DOHH2 (cell line): ENCODE data around the gene CNTN5.

Experiments used
- H3F3A ChIP-seq: fragments of 200-600 bp; sonication (generic), shearing (Covaris generic); 2 replicates; pipeline ENCODE4 v1.6.0; 2016; ENCODE audit warnings: antibody characterized with exemption, mild to moderate bottlenecking; ENCODE audit not compliant: control insufficient read depth, insufficient read depth
- H3K27ac ChIP-seq: fragments of 200-600 bp; sonication (generic); 2 replicates; pipeline ENCODE4 v1.5.1; 2014; ENCODE audit warnings: low read depth, mild to moderate bottlenecking, low read length, moderate library complexity
- H3K27me3 ChIP-seq: fragments of 200-600 bp; sonication (generic); 2 replicates; pipeline ENCODE4 v1.6.1; 2014; ENCODE audit warnings: mild to moderate bottlenecking, low read length, mixed read lengths; ENCODE audit not compliant: control insufficient read depth
- H3K36me3 ChIP-seq: fragments of 200-600 bp; sonication (generic); 2 replicates; pipeline ENCODE4 v1.6.1; 2014; ENCODE audit warnings: mild to moderate bottlenecking, low read length, moderate library complexity, mixed read lengths; ENCODE audit not compliant: control insufficient read depth
- H3K4me1 ChIP-seq: fragments of 200-600 bp; sonication (generic); 2 replicates; pipeline ENCODE4 v1.6.1; 2014; ENCODE audit warnings: mild to moderate bottlenecking, low read length, mixed read lengths; ENCODE audit not compliant: control insufficient read depth
- H3K4me2 ChIP-seq: fragments of 200-600 bp; sonication (generic); 2 replicates; pipeline ENCODE4 v1.6.0; 2014; ENCODE audit warnings: mild to moderate bottlenecking, low read length, moderate library complexity
- H3K4me3 ChIP-seq: fragments of 200-600 bp; sonication (generic); 2 replicates; pipeline ENCODE4 v1.5.1; 2014; ENCODE audit warnings: mild to moderate bottlenecking, low read length, mixed read lengths
- H3K79me2 ChIP-seq: fragments of 200-600 bp; sonication (generic); 2 replicates; pipeline ENCODE4 v1.6.1; 2014; ENCODE audit warnings: mild to moderate bottlenecking, low read length, mixed read lengths; ENCODE audit not compliant: control insufficient read depth
- H3K9me2 ChIP-seq: fragments of 200-600 bp; sonication (generic); replicated peaks from 2 replicates; pipeline ENCODE4 v1.6.1; 2014; ENCODE audit warnings: mild to moderate bottlenecking, low read length, mixed read lengths; ENCODE audit not compliant: control insufficient read depth
- H3K9me3 ChIP-seq: fragments of 200-600 bp; sonication (generic); 2 replicates; pipeline ENCODE4 v1.6.1; 2014; ENCODE audit warnings: antibody characterized with exemption, low read length, mixed read lengths; ENCODE audit not compliant: control insufficient read depth, insufficient read depth
- H4K20me1 ChIP-seq: fragments of 200-600 bp; sonication (generic); 2 replicates; pipeline ENCODE4 v1.6.0; 2014; ENCODE audit warnings: low read depth, mild to moderate bottlenecking, antibody characterized with exemption, low read length, moderate library complexity; ENCODE audit not compliant: control insufficient read depth, insufficient read depth
- CTCF ChIP-seq: fragments of 200-600 bp; sonication (generic); IDR thresholded peaks from one replicate; pipeline ENCODE4 v1.5.1; 2014; ENCODE audit warnings: antibody characterized with exemption, mild to moderate bottlenecking, low read depth, low read length; ENCODE audit not compliant: poor library complexity, severe bottlenecking
- EZH2phosphoT487 ChIP-seq: fragments of 200-600 bp; sonication (generic); IDR thresholded peaks from 2 replicates; pipeline ENCODE4 v1.6.1; 2017; ENCODE audit warnings: borderline replicate concordance, mild to moderate bottlenecking, antibody characterized with exemption, low read length, moderate library complexity, mixed read lengths

Gene CNTN5

DNA sequence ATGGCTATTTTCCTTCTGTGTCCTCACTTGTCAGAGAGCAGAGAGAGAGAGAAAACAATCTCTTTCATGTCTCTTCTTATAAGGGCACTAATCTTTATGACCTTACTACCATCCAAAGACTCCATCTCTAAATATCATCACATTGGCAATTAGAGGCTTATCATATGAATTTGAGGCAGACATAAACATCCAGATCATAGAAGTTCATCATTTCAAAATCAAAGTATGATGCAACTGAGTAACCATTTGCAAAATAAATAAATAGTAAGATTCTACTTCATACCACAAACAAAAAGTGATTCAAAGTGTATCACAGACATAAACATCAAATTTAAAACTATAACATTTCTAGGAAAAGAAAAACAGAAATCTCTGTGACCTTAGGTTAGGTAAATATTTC is 1161.6 kb downstream of the CNTN5 start:
- no peaks in the 10 kb centered on the region for H3K4me1 ChIP-seq
- no peaks in the 10 kb centered on the region for H3K9me3 ChIP-seq
- H3K9me2 ChIP-seq: no peaks in the 10 kb centered on the region
- H3K4me2 ChIP-seq: no peak overlapping the region
- H4K20me1 ChIP-seq: no peaks in the 10 kb centered on the region
- no peak for TF ChIP-seq CTCF
- TF ChIP-seq EZH2phosphoT487: no peak
- H3K27me3 ChIP-seq: no peaks in the 10 kb centered on the region
- no peak overlapping the region for H3K27ac ChIP-seq
- H3K4me3 ChIP-seq: no peak overlapping the region
- no peaks in the 10 kb centered on the region for H3K36me3 ChIP-seq
- H3F3A ChIP-seq: no peaks in the 10 kb centered on the region
- H3K79me2 ChIP-seq: no peaks in the 10 kb centered on the region

GRCh38 chr11:100182927-100183326 is 1162.2 kb downstream of the CNTN5 start:
- no peak overlapping the region for H3K27ac ChIP-seq
- H3K4me2 ChIP-seq: no peak overlapping the region
- H4K20me1 ChIP-seq: no peaks in the 10 kb centered on the region
- H3K4me1 ChIP-seq: no peaks in the 10 kb centered on the region
- no peak for TF ChIP-seq EZH2phosphoT487
- TF ChIP-seq CTCF: no peak
- no peaks in the 10 kb centered on the region for H3F3A ChIP-seq
- H3K4me3 ChIP-seq: no peak overlapping the region
- H3K9me2 ChIP-seq: no peaks in the 10 kb centered on the region
- H3K27me3 ChIP-seq: no peaks in the 10 kb centered on the region
- no peaks in the 10 kb centered on the region for H3K36me3 ChIP-seq
- no peaks in the 10 kb centered on the region for H3K9me3 ChIP-seq
- no peaks in the 10 kb centered on the region for H3K79me2 ChIP-seq

GRCh38 chr11:100185588-100185987 is 1164.8 kb downstream of the CNTN5 start:
- no peaks in the 10 kb centered on the region for H3K36me3 ChIP-seq
- TF ChIP-seq EZH2phosphoT487 (no peak), CTCF (no peak)
- no peak overlapping the region for H3K27ac ChIP-seq
- H3K79me2 ChIP-seq: no peaks in the 10 kb centered on the region
- H3F3A ChIP-seq: no peaks in the 10 kb centered on the region
- H3K9me2 ChIP-seq: no peaks in the 10 kb centered on the region
- H4K20me1 ChIP-seq: no peaks in the 10 kb centered on the region
- H3K4me3 ChIP-seq: no peak overlapping the region
- H3K4me1 ChIP-seq: no peaks in the 10 kb centered on the region
- no peak overlapping the region for H3K4me2 ChIP-seq
- H3K9me3 ChIP-seq: no peaks in the 10 kb centered on the region
- no peaks in the 10 kb centered on the region for H3K27me3 ChIP-seq

DNA sequence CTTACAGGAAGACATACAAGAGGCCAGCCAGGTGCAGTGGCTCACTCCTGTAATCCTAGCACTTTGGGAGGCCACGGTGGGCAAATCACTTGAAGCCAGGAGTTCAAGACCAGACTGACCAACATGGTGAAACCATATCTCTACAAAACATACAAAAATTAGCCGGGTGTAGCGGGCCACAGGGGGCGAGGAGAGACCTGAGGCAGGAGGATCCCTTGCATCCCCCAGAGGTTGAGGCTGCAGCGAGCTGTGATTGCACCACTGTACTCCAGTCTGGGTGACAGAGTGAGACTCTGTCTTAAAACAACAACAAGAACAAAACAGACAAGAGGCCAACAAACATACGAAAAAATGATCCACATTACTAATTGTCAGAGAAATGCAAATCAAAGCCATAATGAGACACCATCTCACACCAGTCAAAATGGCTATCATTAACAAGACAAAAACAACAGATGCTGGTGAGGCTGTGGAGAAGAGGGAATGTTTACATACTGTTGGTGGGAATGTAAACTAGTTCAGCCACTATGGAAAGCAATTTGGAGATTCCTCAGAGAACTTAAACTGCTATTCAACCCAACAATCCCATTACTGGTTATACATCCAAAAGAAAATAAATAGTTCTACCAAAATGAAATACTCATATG is 1167.5 kb downstream of the CNTN5 start:
- Histone ChIP-seq H3K27ac (no peak overlapping the region), H3K4me2 (no peak overlapping the region), H3K27me3 (no peaks in the 10 kb centered on the region), H3K4me1 (no peaks in the 10 kb centered on the region), H3K9me3 (no peaks in the 10 kb centered on the region), H3K36me3 (no peaks in the 10 kb centered on the region), H4K20me1 (no peaks in the 10 kb centered on the region), H3K9me2 (no peaks in the 10 kb centered on the region), H3F3A (no peaks in the 10 kb centered on the region), H3K79me2 (no peaks in the 10 kb centered on the region), H3K4me3 (no peak overlapping the region)
- TF ChIP-seq CTCF: no peak
- TF ChIP-seq EZH2phosphoT487: no peak
